Endothelial cell of umbilical vein (primary cell): ENCODE data around the gene ARHGEF12. TPM values are rescaled to one million over a fixed set of nuclear protein-coding genes. Genes with fewer than 3 reads are reported as not detected.

Experiments
- BruUV-seq: library from RNA; stranded (reverse); fragments of 400-500 nt; replicated peaks from 2 replicates; lab custom pipeline; 2021; lab: Mats Ljungman, UMichigan
- CTCF ChIA-PET: fragments of 300-600, 350-600 bp; sonication (Branson Sonifier 250); formaldehyde crosslinking; loops from one replicate; lab custom pipeline; 2021; ENCODE audit warnings: antibody characterized with exemption, inconsistent platforms; lab: Charles Lee
- POLR2A ChIA-PET: fragments of 300-600, 350-600 bp; sonication (Branson Sonifier 250); formaldehyde crosslinking; loops from one replicate; lab custom pipeline; 2021; ENCODE audit warnings: antibody characterized with exemption, inconsistent platforms; lab: Charles Lee
- DNase-seq: peaks from one replicate; pipeline ENCODE4 v3.0.0-alpha.2; 2011; ENCODE audit warnings: low read depth, low spot score
- FAIRE-seq: peaks from 2 replicates; lab custom pipeline; 2011; peaks lifted over from hg19 to GRCh38; lab: Jason Lieb, UNC
- H2AFZ ChIP-seq: 2 replicates; pipeline ENCODE4 v1.6.0; 2012; ENCODE audit warnings: low read depth, low read length, control low read depth, inconsistent platforms
- H3K27ac ChIP-seq: 2 replicates; pipeline ENCODE4 v1.5.1; 2011; ENCODE audit warnings: low read depth, mild to moderate bottlenecking, control low read depth, low read length, moderate library complexity; ENCODE audit not compliant: insufficient read depth
- H3K27me3 ChIP-seq, 2 experiments: 2 replicates each; pipeline versions ENCODE4 v1.6.0 to v1.6.1; 2011; ENCODE audit warnings: low read length in 2 of 2, mixed read lengths in 1 of 2; ENCODE audit not compliant: control insufficient read depth in 2 of 2, insufficient read depth in 2 of 2
- H3K36me3 ChIP-seq, 2 experiments: 2 replicates in 1 of 2; 3 replicates in 1 of 2; pipeline ENCODE4 v1.5.1; 2011; ENCODE audit warnings: low read length in 2 of 2, mild to moderate bottlenecking in 1 of 2, moderate library complexity in 1 of 2; ENCODE audit not compliant: control insufficient read depth in 2 of 2, insufficient read depth in 2 of 2; ENCODE audit errors: extremely low read depth in 1 of 2
- H3K4me1 ChIP-seq: 3 replicates; pipeline ENCODE4 v1.5.1; 2011; ENCODE audit warnings: mild to moderate bottlenecking, low read length; ENCODE audit not compliant: control insufficient read depth, insufficient read depth; ENCODE audit errors: extremely low read depth
- H3K4me2 ChIP-seq: 2 replicates; pipeline ENCODE4 v1.6.1; 2011; ENCODE audit warnings: low read length, control low read depth, mixed read lengths; ENCODE audit not compliant: insufficient read depth
- H3K4me3 ChIP-seq, 3 experiments: fragments of 200-600 bp in 1 of 3; sonication (generic), shearing (Covaris generic) in 1 of 3; replicated peaks in 1 of 3; 2 replicates each; pipeline ENCODE4 v1.5.1; 2011 to 2016; ENCODE audit warnings: control low read depth in 3 of 3, low read length in 3 of 3, mild to moderate bottlenecking in 2 of 3, inconsistent platforms in 1 of 3, low read depth in 1 of 3, moderate library complexity in 1 of 3; ENCODE audit not compliant: insufficient read depth in 1 of 3
- H3K79me2 ChIP-seq: 2 replicates; pipeline ENCODE4 v1.6.0; 2012; ENCODE audit warnings: low read length, inconsistent platforms; ENCODE audit not compliant: control insufficient read depth, insufficient read depth
- H3K9ac ChIP-seq: replicated peaks from 2 replicates; pipeline ENCODE3; 2011; ENCODE audit warnings: low read length, control low read depth; ENCODE audit not compliant: insufficient read depth; ENCODE audit errors: extremely low read depth
- H3K9me1 ChIP-seq: replicated peaks from 3 replicates; pipeline ENCODE4 v1.6.0; 2011; ENCODE audit warnings: mild to moderate bottlenecking, low read length; ENCODE audit not compliant: control insufficient read depth, insufficient read depth; ENCODE audit errors: extremely low read depth
- H3K9me3 ChIP-seq: replicated peaks from 2 replicates; pipeline ENCODE4 v1.5.1; 2012; ENCODE audit warnings: low read length, inconsistent platforms; ENCODE audit not compliant: control insufficient read depth, insufficient read depth
- H4K20me1 ChIP-seq: replicated peaks from 2 replicates; pipeline ENCODE3; 2011; ENCODE audit warnings: mild to moderate bottlenecking, low read length; ENCODE audit not compliant: control insufficient read depth, insufficient read depth; ENCODE audit errors: extremely low read depth
- EZH2 ChIP-seq: IDR thresholded peaks from 2 replicates; pipeline ENCODE4 v1.6.1; 2012; ENCODE audit warnings: borderline replicate concordance, low read depth, mild to moderate bottlenecking, moderate library complexity, low read length, inconsistent platforms; ENCODE audit not compliant: severe bottlenecking
- FOS ChIP-seq: IDR thresholded peaks from 2 replicates; pipeline ENCODE4 v1.6.1; 2011; ENCODE audit warnings: mild to moderate bottlenecking, low read length, moderate library complexity, borderline replicate concordance; ENCODE audit not compliant: insufficient read depth
- GATA2 ChIP-seq: IDR thresholded peaks from 2 replicates; pipeline ENCODE4 v1.7.0; 2011; ENCODE audit warnings: low read depth, mild to moderate bottlenecking, moderate library complexity, mixed read lengths, low read length; ENCODE audit not compliant: insufficient read length, insufficient read depth
- JUN ChIP-seq: IDR thresholded peaks from 2 replicates; pipeline ENCODE4 v1.6.1; 2011; ENCODE audit warnings: borderline replicate concordance, low read depth; ENCODE audit not compliant: insufficient read length, insufficient read depth
- MYC ChIP-seq: IDR thresholded peaks from one replicate; pipeline ENCODE4 v1.6.1; 2011; ENCODE audit warnings: mild to moderate bottlenecking, low read depth, low read length
- POLR2A ChIP-seq: IDR thresholded peaks from 2 replicates; pipeline ENCODE4 v1.6.1; 2012; ENCODE audit warnings: low read depth, mild to moderate bottlenecking, control low read depth, low read length
- POLR2AphosphoS5 ChIP-seq: IDR thresholded peaks from 2 replicates; pipeline ENCODE4 v1.6.1; 2012; ENCODE audit warnings: low read depth, mild to moderate bottlenecking, control low read depth, low read length, moderate library complexity; ENCODE audit not compliant: insufficient read depth
- dilution Hi-C: fragments of 300-500 bp; cut with MboI; formaldehyde crosslinking; loops from one replicate; pipeline ENCODE4 v1.15.0; 2019; ENCODE audit warnings: low sequenced_read_pairs; ENCODE audit not compliant: extremely low pct_ligation_motif_present
- intact Hi-C: fragments of 100-400 bp; cut with micrococcal nuclease; formaldehyde crosslinking; loops from one replicate; pipeline ENCODE4 v1.10.0; 2022
- polyA plus RNA-seq, 4 experiments: library from polyadenylated mRNA; depleted of rRNA in 3 of 4; stranded (reverse) in 3 of 4; unstranded in 1 of 4; fragments of >200 nt; gene quantifications; 2 replicates each; pipeline versions ENCODE4 v1.2.1 to v1.2.3, GENCODE V29; 2011 to 2012; ENCODE audit warnings: missing spikeins in 1 of 4
- total RNA-seq: library from RNA; stranded (reverse); gene quantifications from 2 replicates; pipeline ENCODE4 v1.2.3, GENCODE V29; 2021
- TF ChIP-seq, protein P1 (sequence below), 2 donors: IDR thresholded peaks; 1 replicate in 1 of 2; 2 replicates in 1 of 2; pipeline ENCODE4 v1.5.1; 2011; ENCODE audit warnings: low read length in 2 of 2, mild to moderate bottlenecking in 2 of 2, moderate library complexity in 2 of 2, control low read depth in 1 of 2, inconsistent platforms in 1 of 2, low read depth in 1 of 2; ENCODE audit not compliant: insufficient read depth in 1 of 2; ENCODE audit errors: extremely low read depth in 1 of 2
- TF ChIP-seq, protein P2 (sequence below): IDR thresholded peaks from 2 replicates; pipeline ENCODE4 v1.6.1; 2011; ENCODE audit not compliant: insufficient read depth, insufficient read length

The ARHGEF12 gene
- total and polyA plus RNA-seq, 2 donors (not counting 3 experiments of a cell fraction or from before 2014, with no cell fraction given): 20.9 to 125 TPM

DNA sequence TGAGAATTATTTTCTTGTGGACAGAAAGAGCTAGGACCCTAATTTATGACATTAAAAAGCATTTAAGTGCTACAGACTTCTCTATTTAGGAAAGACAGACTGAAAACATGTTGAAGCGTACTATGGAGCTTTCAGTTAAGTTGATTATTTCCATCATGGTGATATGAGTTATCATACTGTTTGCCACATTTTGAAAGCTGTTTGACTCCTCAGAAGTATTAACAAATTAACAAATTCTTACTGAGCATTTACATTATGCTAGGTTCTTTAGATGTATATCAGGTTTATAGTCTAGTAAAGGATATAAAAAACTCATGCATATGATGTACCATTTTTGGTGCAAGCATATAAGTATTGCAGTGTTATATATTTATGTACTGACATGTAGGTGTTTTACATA, 50.1 kb downstream of the ARHGEF12 start:
- ChIA-PET POLR2A (no interaction called here), CTCF (interaction anchor here (1.1 to 1.7 kb wide), 2 partner anchors 14 to 24 kb away, joined by 3 to 6 read pairs; no protein-coding TSS in a partner anchor)
- Histone ChIP-seq H3K27ac (no peak overlapping the region), H3K4me1 (peaks cover 15% of the 10 kb centered on the region), H4K20me1 (peaks cover 24% of the 10 kb centered on the region), H3K9ac (no peak overlapping the region), H3K79me2 (peaks cover 95% of the 10 kb centered on the region), H3K27me3 (no peaks in the 10 kb centered on the region), H3K9me3 (no peaks in the 10 kb centered on the region), H2AFZ (no peak overlapping the region), H3K36me3 (no peaks in the 10 kb centered on the region), H3K4me3 (no peak overlapping the region), H3K9me1 (no peaks in the 10 kb centered on the region), H3K4me2 (no peak overlapping the region)
- no peak for FAIRE-seq
- BruUV-seq: no TSS peak
- dilution Hi-C loops: no loop called here
- DNase-seq: no peak
- TF ChIP-seq GATA2: no peak
- TF ChIP-seq, protein P1, sequence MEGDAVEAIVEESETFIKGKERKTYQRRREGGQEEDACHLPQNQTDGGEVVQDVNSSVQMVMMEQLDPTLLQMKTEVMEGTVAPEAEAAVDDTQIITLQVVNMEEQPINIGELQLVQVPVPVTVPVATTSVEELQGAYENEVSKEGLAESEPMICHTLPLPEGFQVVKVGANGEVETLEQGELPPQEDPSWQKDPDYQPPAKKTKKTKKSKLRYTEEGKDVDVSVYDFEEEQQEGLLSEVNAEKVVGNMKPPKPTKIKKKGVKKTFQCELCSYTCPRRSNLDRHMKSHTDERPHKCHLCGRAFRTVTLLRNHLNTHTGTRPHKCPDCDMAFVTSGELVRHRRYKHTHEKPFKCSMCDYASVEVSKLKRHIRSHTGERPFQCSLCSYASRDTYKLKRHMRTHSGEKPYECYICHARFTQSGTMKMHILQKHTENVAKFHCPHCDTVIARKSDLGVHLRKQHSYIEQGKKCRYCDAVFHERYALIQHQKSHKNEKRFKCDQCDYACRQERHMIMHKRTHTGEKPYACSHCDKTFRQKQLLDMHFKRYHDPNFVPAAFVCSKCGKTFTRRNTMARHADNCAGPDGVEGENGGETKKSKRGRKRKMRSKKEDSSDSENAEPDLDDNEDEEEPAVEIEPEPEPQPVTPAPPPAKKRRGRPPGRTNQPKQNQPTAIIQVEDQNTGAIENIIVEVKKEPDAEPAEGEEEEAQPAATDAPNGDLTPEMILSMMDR (IDR thresholded peaks at IDR 0.05; ENCODE audit: extremely low read depth in 1 of 2, insufficient read depth in 1 of 2, low read depth in 1 of 2, low read length in 2 of 2): no peak
- TF ChIP-seq POLR2AphosphoS5: no peak
- TF ChIP-seq POLR2A: no peak
- no peak for TF ChIP-seq MYC
- no peak for TF ChIP-seq JUN
- TF ChIP-seq, protein P2, sequence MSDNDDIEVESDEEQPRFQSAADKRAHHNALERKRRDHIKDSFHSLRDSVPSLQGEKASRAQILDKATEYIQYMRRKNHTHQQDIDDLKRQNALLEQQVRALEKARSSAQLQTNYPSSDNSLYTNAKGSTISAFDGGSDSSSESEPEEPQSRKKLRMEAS: no peak
- no peak for TF ChIP-seq EZH2
- TF ChIP-seq FOS: no peak
- intact Hi-C loops: no loop called here
